Peyer's patch (tissue), 4 donors: ENCODE data around the gene CLEC20A.

Experiments used
- CTCF ChIP-seq, 6 experiments: fragments of 450-650 bp in 4 of 6; fragments of 200-600 bp in 2 of 6; sonication (generic) in 1 of 6; IDR thresholded peaks; one replicate each; pipeline ENCODE4 v1.5.1; 2017 to 2019; ENCODE audit warnings: antibody characterized with exemption in 6 of 6, mild to moderate bottlenecking in 3 of 6, moderate library complexity in 1 of 6
- POLR2A ChIP-seq, 2 donors: fragments of 450-650 bp; IDR thresholded peaks; one replicate each; pipeline ENCODE4 v1.5.1; 2017; ENCODE audit warnings: antibody characterized with exemption in 2 of 2, mild to moderate bottlenecking in 2 of 2, moderate library complexity in 2 of 2

GRCh38 chr1:178490967-178491366 lies 5.8 kb downstream of the CLEC20A start:
- TF ChIP-seq POLR2A (IDR thresholded peaks at IDR 0.05) (no peak), CTCF (IDR thresholded peaks at IDR 0.05) (no peak)
